Activated effector memory CD4-positive, alpha-beta T cell treated with anti-CD3 and anti-CD28 coated beads, Interleukin-2, amount 50 U/mL, for 16 hours (primary cell): Measurements from ENCODE around the gene CCND1.
"Not testable (repeated sequence)": the region's sequence is repeated elsewhere in the genome, so short reads cannot be mapped to it uniquely, and the experiment has no call there.

Experiments
- DNase-seq: peaks from one replicate; pipeline ENCODE4 v3.0.0-alpha.2; 2020

CCND1 gene

GRCh38 chr11:69694781-69695180, 53.8 kb downstream of the CCND1 start:
- DNase-seq, result no peak

GRCh38 chr11:69695581-69695980, 54.6 kb downstream of the CCND1 start:
- DNase-seq, result no peak

- not testable (repeated sequence) for DNase-seq
Observed at GRCh38 chr11:69695995-69696394, 55.0 kb downstream of the CCND1 start.

- peak; percentile 44 for DNase-seq
Observed at GRCh38 chr11:69696749-69697468, 56.0 kb downstream of the CCND1 start.

- DNase-seq, result peak; percentile 44
Observed at GRCh38 chr11:69697469-69697843, 56.5 kb downstream of the CCND1 start.

- DNase-seq, result peak; percentile 25
Observed at GRCh38 chr11:69697861-69698260, 56.9 kb downstream of the CCND1 start.

- peak; percentile 36 for DNase-seq
Observed at GRCh38 chr11:69698362-69698761, 57.4 kb downstream of the CCND1 start.

GRCh38 chr11:69699213-69699612, 58.3 kb downstream of the CCND1 start:
- DNase-seq, result peak; percentile 41

GRCh38 chr11:69700278-69701140, 59.6 kb downstream of the CCND1 start:
- peak; percentile 36 for DNase-seq

- no peak for DNase-seq
Observed at GRCh38 chr11:69702239-69702691, 61.3 kb downstream of the CCND1 start.

GRCh38 chr11:69702769-69703452, 62.0 kb downstream of the CCND1 start:
- DNase-seq, result no peak

GRCh38 chr11:69703453-69703767, 62.5 kb downstream of the CCND1 start:
- no peak for DNase-seq
